C4-2B (cell line): ENCODE data around the gene CTSK.

Experiments used
- CTCF ChIP-seq: fragments of 450-650 bp; conservative IDR thresholded peaks from 2 replicates; pipeline ENCODE4 v1.5.1; 2017; ENCODE audit warnings: mild to moderate bottlenecking
- ZFX ChIP-seq: fragments of 450-650 bp; IDR thresholded peaks from 2 replicates; pipeline ENCODE4 v1.6.1; 2017

GRCh38 chr1:150762552-150762951, 45.5 kb downstream of the CTSK start:
- TF ChIP-seq CTCF (no peak), ZFX (no peak)
